Adrenal gland (tissue), 12 donors: ENCODE data around the gene TFEB. TPM values are rescaled to one million over a fixed set of nuclear protein-coding genes. Genes with fewer than 3 reads are reported as not detected.
A peak's percentile ranks its signal among the peaks of the same experiment; 100 is the strongest.

Experiments
- DNase-seq, 7 donors: peaks; one replicate each; pipeline ENCODE4 v3.0.0-alpha.2; 2019 to 2020
- H3K27ac ChIP-seq, 5 donors: fragments of 200-600 bp; sonication (generic) in 4 of 5; 1 replicate in 3 of 5; 2 replicates in 2 of 5; pipeline versions ENCODE4 v1.5.1 to v1.8.0; 2016 to 2020; ENCODE audit warnings: mild to moderate bottlenecking in 1 of 5
- H3K27me3 ChIP-seq: fragments of 200-600 bp; 2 replicates; pipeline ENCODE4 v1.8.0; 2021
- H3K36me3 ChIP-seq, 2 donors: fragments of 200-600 bp; replicated peaks in 1 of 2; 1 replicate in 1 of 2; 2 replicates in 1 of 2; pipeline versions ENCODE4 v1.5.1 to v1.8.0; 2018 to 2022
- H3K4me1 ChIP-seq, 2 donors: fragments of 200-600 bp; replicated peaks in 1 of 2; 1 replicate in 1 of 2; 2 replicates in 1 of 2; pipeline versions ENCODE4 v1.5.1 to v1.8.0; 2018 to 2021
- H3K4me3 ChIP-seq, 4 donors: fragments of 200-600 bp; sonication (generic) in 3 of 4; one replicate each; pipeline ENCODE4 v1.5.1; 2016 to 2018
- H3K9me3 ChIP-seq, 3 donors: fragments of 200-600 bp; sonication (generic) in 1 of 3; replicated peaks in 1 of 3; 1 replicate in 2 of 3; 2 replicates in 1 of 3; pipeline versions ENCODE4 v1.5.1 to v1.8.0; 2016 to 2021
- POLR2A ChIP-seq, 2 donors: fragments of 450-650 bp; IDR thresholded peaks; one replicate each; pipeline ENCODE4 v1.6.1; 2017; ENCODE audit warnings: antibody characterized with exemption in 2 of 2, mild to moderate bottlenecking in 2 of 2, moderate library complexity in 1 of 2
- WGBS, 4 donors: extraction: QIAGEN DNeasy Blood & Tissue Kit in 2 of 4; methylation state at CpG; one replicate each; pipeline versions ENCODE4 v1.1.5 to v1.1.7; 2013 to 2017; 5-methylcytosine and 5-hydroxymethylcytosine counted together
- intact Hi-C, 2 donors: fragments of 100-400 bp; cut with DNase I; formaldehyde crosslinking; loops; one replicate each; pipeline versions ENCODE4 v1.14.1 to v1.15.0; 2022 to 2023
- polyA plus RNA-seq, 3 donors: library from polyadenylated mRNA; stranded (reverse); fragments of 200-250 nt in 2 of 3; fragments of 350-450 nt in 1 of 3; fragmentation: Illumina TruSeq in 1 of 3; extraction: RNeasy Lipid Tissue Mini Kit (QIAGEN cat#74804) in 1 of 3; gene quantifications; one replicate each; pipeline ENCODE4 v1.2.3, GENCODE V29; 2013 to 2014
- total RNA-seq, 9 donors: library from RNA; depleted of rRNA in 4 of 9; stranded (reverse); fragments of >200 nt in 4 of 9; fragments of 120-200 nt in 1 of 9; fragmentation: NEBNext Ultra II Directional in 1 of 9; extraction: Animal tissue kit (Norgen Biotek cat#: 25700) in 1 of 9; gene quantifications; one replicate each; pipeline versions ENCODE4 v1.1.0 to v1.2.4, GENCODE V29; 2013 to 2023
- TF ChIP-seq, protein P1 (sequence below), 6 experiments: fragments of 450-650 bp in 4 of 6; fragments of 200-600 bp in 2 of 6; sonication (generic) in 1 of 6; IDR thresholded peaks; 1 replicate in 5 of 6; 2 replicates in 1 of 6; pipeline versions ENCODE4 v1.5.1 to v1.8.0; 2016 to 2021; ENCODE audit warnings: antibody characterized with exemption in 6 of 6, mild to moderate bottlenecking in 2 of 6, moderate library complexity in 1 of 6
- donor health status: healthy with polysubstance abuse.
- donor health status: Bipolar disorder and iron deficiency.
- donor health status: DM: yes; HTN: yes; CAD: no.
- donor health status: DM: no; HTN: no; CAD: no.
- donor health status: DM: no; HTN: no; CAD: no.
- donor health status: DM: yes; HTN: yes; CAD: no.

The TFEB gene
- total and polyA plus RNA-seq, 12 donors, result 2.1 to 47.2 (median 20.2) TPM

DNA sequence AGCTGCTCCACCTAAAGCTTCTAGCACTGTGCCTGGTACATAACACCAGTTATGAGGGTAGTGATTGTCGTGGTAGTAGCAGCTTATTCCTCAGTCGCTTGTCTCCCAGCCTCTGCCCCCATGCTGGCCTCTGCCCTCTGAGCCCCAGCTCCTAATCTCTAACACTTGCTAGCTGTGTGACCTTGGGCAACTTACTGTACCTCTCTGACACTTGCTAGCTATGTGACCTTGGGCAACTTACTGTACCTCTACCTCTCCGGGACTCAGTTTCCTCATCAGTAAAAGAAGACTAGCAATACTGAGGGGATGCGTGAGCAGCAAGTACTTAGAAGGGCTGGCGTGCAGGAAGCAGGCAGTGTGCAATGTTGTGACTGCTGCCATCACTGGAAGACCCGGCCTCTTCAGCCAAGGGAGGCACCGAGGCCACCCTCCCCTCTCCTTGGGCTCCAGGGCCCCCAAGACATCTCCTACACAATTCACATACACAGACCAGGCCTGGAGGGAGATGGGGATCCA is 87.3 kb downstream of the TFEB start:
- H3K4me3 ChIP-seq, result no peak overlapping the region
- no peak for DNase-seq
- intact Hi-C loops, result no loop called here
- no peaks in the 10 kb centered on the region for H3K27me3 ChIP-seq
- no peaks in the 10 kb centered on the region for H3K9me3 ChIP-seq
- H3K4me1 ChIP-seq, result no peaks in the 10 kb centered on the region
- TF ChIP-seq, protein P1, sequence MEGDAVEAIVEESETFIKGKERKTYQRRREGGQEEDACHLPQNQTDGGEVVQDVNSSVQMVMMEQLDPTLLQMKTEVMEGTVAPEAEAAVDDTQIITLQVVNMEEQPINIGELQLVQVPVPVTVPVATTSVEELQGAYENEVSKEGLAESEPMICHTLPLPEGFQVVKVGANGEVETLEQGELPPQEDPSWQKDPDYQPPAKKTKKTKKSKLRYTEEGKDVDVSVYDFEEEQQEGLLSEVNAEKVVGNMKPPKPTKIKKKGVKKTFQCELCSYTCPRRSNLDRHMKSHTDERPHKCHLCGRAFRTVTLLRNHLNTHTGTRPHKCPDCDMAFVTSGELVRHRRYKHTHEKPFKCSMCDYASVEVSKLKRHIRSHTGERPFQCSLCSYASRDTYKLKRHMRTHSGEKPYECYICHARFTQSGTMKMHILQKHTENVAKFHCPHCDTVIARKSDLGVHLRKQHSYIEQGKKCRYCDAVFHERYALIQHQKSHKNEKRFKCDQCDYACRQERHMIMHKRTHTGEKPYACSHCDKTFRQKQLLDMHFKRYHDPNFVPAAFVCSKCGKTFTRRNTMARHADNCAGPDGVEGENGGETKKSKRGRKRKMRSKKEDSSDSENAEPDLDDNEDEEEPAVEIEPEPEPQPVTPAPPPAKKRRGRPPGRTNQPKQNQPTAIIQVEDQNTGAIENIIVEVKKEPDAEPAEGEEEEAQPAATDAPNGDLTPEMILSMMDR (IDR thresholded peaks at IDR 0.05), result no peak
- TF ChIP-seq POLR2A (IDR thresholded peaks at IDR 0.05), result no peak
- H3K27ac ChIP-seq, result no peak overlapping the region
- 63 to 72% (median 67%) methylated on average over 7 of the region's 7 CpGs for WGBS, 4 donors
- peaks cover 0 to 3% of the 10 kb centered on the region in 2 donors for H3K36me3 ChIP-seq

DNA sequence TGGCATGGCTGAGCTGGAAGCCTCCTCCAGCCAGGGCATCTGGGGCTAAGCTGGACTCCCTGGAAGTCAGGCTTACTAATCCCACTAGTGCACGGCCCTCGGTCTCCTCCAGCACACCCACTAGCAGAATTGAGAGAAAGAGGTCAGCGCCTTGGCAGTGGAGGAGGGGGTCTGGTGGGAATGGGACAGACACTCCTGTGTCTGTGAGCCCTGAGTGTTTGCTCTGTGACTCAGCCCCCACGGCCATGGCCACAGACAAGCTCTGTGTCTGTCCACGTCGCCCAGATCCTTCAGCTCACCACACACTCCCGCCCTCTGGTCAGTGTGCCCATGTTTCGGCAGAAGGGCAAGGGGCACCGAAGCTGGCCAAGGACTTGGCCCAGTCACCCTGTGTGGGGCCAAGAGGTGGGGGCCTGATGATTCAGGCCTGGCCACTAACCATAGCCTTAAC is 88.3 kb downstream of the TFEB start:
- H3K4me1 ChIP-seq, result no peaks in the 10 kb centered on the region
- H3K36me3 ChIP-seq, result peaks cover 0 to 3% of the 10 kb centered on the region in 2 donors
- no peaks in the 10 kb centered on the region for H3K9me3 ChIP-seq
- H3K27ac ChIP-seq, result no peak overlapping the region
- no peak overlapping the region for H3K4me3 ChIP-seq
- peak in 4 of 7 donors; percentile 19 to 61 (median 28) for DNase-seq
- 32 to 61% (median 52%) methylated on average over 5 to 9 of the region's 9 CpGs for WGBS, 4 donors
- intact Hi-C loops, result no loop called here
- TF ChIP-seq, protein P1 (IDR thresholded peaks at IDR 0.05), result no peak
- no peak for TF ChIP-seq POLR2A (IDR thresholded peaks at IDR 0.05)
- H3K27me3 ChIP-seq, result no peaks in the 10 kb centered on the region

DNA sequence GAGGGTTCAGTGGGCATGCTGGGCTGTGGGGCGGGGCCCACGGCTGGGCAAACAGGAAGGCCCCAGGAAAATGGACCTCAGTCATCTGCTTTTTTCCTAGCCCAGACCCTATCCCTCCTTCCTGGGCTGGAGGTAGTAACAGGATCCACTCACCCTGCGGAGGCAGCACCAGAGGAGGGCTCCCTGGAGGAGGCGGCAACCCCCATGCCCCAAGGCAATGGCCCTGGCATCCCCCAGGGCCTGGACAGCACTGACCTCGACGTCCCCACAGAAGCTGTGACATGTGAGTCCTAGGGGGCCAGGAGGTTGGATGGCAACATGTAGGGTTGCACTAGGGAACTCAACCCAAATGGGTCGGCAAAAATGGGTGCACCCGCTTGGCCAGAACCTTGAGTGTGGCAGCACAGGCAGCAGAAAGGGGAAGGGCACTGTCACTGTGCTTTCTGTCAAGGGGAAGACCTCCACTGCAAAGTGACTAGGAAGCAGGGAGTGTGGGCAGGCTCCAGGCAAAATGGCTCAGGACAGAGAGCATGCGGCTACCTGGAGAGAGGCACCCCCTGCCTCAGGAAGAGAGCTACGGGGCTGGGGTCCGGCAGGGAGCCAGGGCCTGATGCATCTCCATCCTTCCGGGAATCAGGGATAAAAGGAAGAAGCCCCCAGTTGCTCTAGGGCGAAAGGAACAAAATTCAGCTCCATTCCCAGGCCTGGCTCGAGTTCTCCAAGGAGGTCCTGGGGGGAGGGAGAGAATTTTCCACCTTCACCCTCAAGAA is 89.2 kb downstream of the TFEB start:
- no peaks in the 10 kb centered on the region for H3K27me3 ChIP-seq
- no peak for DNase-seq
- no peak overlapping the region for H3K27ac ChIP-seq
- intact Hi-C loops, result no loop called here
- H3K9me3 ChIP-seq, result no peaks in the 10 kb centered on the region
- H3K4me1 ChIP-seq, result no peaks in the 10 kb centered on the region
- TF ChIP-seq POLR2A (IDR thresholded peaks at IDR 0.05), result no peak
- TF ChIP-seq, protein P1 (IDR thresholded peaks at IDR 0.05), result no peak
- no peak overlapping the region for H3K4me3 ChIP-seq
- H3K36me3 ChIP-seq, result peaks cover 0 to 3% of the 10 kb centered on the region in 2 donors
- 77 to 84% (median 81%) methylated on average over 9 to 14 of the region's 14 CpGs for WGBS, 4 donors

DNA sequence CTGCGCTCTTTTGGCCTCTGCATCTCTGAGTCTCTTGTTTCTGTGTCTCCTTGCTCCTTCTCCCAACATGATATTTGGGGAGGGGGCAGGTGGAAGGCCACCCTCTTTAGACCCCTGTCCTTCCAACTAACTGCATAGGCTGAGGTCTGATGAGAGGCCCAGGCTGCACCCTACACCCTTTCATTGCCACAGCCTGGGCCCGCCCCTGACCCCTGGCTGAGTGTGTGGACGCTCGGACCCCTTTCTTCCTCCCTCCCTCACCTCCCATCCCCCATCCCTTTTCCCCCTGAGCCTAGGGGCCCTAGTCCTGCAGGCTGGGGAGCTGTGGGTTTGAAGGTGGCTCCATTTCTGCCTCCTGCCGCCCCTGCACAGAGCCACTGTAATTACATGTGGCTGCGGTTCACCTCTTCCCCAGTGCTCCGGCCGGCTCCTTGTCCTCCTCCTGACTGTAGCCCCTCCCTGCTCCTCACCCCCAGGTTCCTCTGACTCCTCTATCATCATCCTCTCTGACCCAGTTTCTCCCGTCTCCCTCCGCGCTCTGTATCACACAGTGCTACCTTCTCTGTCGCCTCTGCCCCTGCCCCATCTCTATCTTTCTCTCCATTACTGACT is 90.3 kb downstream of the TFEB start:
- no peaks in the 10 kb centered on the region for H3K4me1 ChIP-seq
- no peaks in the 10 kb centered on the region for H3K36me3 ChIP-seq
- no peak for TF ChIP-seq POLR2A (IDR thresholded peaks at IDR 0.05)
- TF ChIP-seq, protein P1 (IDR thresholded peaks at IDR 0.05), result no peak
- no peaks in the 10 kb centered on the region for H3K27me3 ChIP-seq
- no peaks in the 10 kb centered on the region for H3K9me3 ChIP-seq
- no peak for DNase-seq
- H3K4me3 ChIP-seq, result no peak overlapping the region
- intact Hi-C loops, result no loop called here
- WGBS, 4 donors, result 78 to 89% (median 85%) methylated on average over 12 of the region's 12 CpGs
- no peak overlapping the region for H3K27ac ChIP-seq
